HG02571 (cell line): ENCODE data around the gene ATRIP.

ENCODE experiments used
- ATAC-seq: cut with Tn5 transposase; IDR thresholded peaks from one replicate; pipeline ENCODE4 v1.9.1; 2021; ENCODE audit warnings: mild to moderate bottlenecking, moderate library complexity; ENCODE audit not compliant: unreplicated experiment

The ATRIP gene

GRCh38 chr3:48409291-48410201 is 37.0 kb upstream of the ATRIP start:
- no peak for ATAC-seq

GRCh38 chr3:48410205-48411040 is 36.1 kb upstream of the ATRIP start:
- ATAC-seq = no peak

- no peak for ATAC-seq
Measured at GRCh38 chr3:48411041-48411588, 35.4 kb upstream of the ATRIP start.

- no peak for ATAC-seq
Measured at GRCh38 chr3:48411606-48412374, 34.7 kb upstream of the ATRIP start.

- no peak for ATAC-seq
Measured at GRCh38 chr3:48412375-48413001, 34.0 kb upstream of the ATRIP start.

- ATAC-seq = no peak
Measured at GRCh38 chr3:48413086-48413485, 33.5 kb upstream of the ATRIP start.

GRCh38 chr3:48413611-48414010 is 32.9 kb upstream of the ATRIP start:
- no peak for ATAC-seq

GRCh38 chr3:48414376-48415250 is 31.9 kb upstream of the ATRIP start:
- no peak for ATAC-seq

GRCh38 chr3:48415251-48415953 is 31.1 kb upstream of the ATRIP start:
- no peak for ATAC-seq

GRCh38 chr3:48416091-48416505 is 30.4 kb upstream of the ATRIP start:
- ATAC-seq = no peak

- ATAC-seq = no peak
Measured at GRCh38 chr3:48416546-48416945, 30.0 kb upstream of the ATRIP start.

- no peak for ATAC-seq
Measured at GRCh38 chr3:48417529-48418108, 28.9 kb upstream of the ATRIP start.

GRCh38 chr3:48418140-48418539 is 28.4 kb upstream of the ATRIP start:
- no peak for ATAC-seq

GRCh38 chr3:48418651-48419050 is 27.9 kb upstream of the ATRIP start:
- no peak for ATAC-seq

- no peak for ATAC-seq
Measured at GRCh38 chr3:48419149-48419548, 27.4 kb upstream of the ATRIP start.

GRCh38 chr3:48419597-48419996 is 26.9 kb upstream of the ATRIP start:
- no peak for ATAC-seq

GRCh38 chr3:48420561-48420960 is 26.0 kb upstream of the ATRIP start:
- ATAC-seq = no peak

GRCh38 chr3:48422272-48422671 is 24.3 kb upstream of the ATRIP start:
- no peak for ATAC-seq
